HEK293 (cell line): ENCODE data around the gene SEPTIN5.

Source experiments
- CTCF ChIA-PET: fragments of 350-600 bp; formaldehyde crosslinking; extraction: SDS; loops from one replicate; lab custom pipeline; 2021; ENCODE audit warnings: antibody characterized with exemption; lab: Yijun Ruan, JAX
- POLR2A ChIA-PET: fragments of 300-600 bp; formaldehyde crosslinking; extraction: SDS; loops from one replicate; lab custom pipeline; 2020; ENCODE audit warnings: antibody characterized with exemption, inconsistent platforms; lab: Yijun Ruan, JAX
- H3K27ac ChIP-seq: fragments of 200-500 bp; sonication (Bioruptor generic); 2 replicates; pipeline ENCODE4 v1.5.1; 2014; ENCODE audit warnings: low read depth, low read length, control low read depth, inconsistent platforms; ENCODE audit errors: extremely low read depth
- H3K36me3 ChIP-seq, 2 experiments: fragments of 200-500 bp in 1 of 2; sonication (Bioruptor generic) in 1 of 2; 1 replicate in 1 of 2; 2 replicates in 1 of 2; pipeline ENCODE4 v1.5.1; 2014 to 2017; ENCODE audit warnings: inconsistent platforms in 2 of 2, low read length in 2 of 2; ENCODE audit not compliant: control insufficient read depth in 2 of 2, insufficient read depth in 1 of 2
- H3K4me1 ChIP-seq: fragments of 200-500 bp; sonication (Bioruptor generic); 2 replicates; pipeline ENCODE4 v1.5.1; 2014; ENCODE audit warnings: mild to moderate bottlenecking, low read length, inconsistent platforms; ENCODE audit not compliant: control insufficient read depth, insufficient read depth
- H3K4me3 ChIP-seq: 2 replicates; pipeline ENCODE4 v1.5.1; 2011; ENCODE audit warnings: low read depth, mild to moderate bottlenecking, control low read depth, low read length, moderate library complexity
- H3K9me3 ChIP-seq: fragments of 200-500 bp; sonication (Bioruptor generic); 2 replicates; pipeline ENCODE4 v1.5.1; 2014; ENCODE audit warnings: low read depth, low read length, inconsistent platforms; ENCODE audit not compliant: control insufficient read depth, insufficient read depth
- FEZF1 ChIP-seq: fragments of 450-650 bp; formaldehyde crosslinking; IDR thresholded peaks from 2 replicates; pipeline ENCODE4 v1.5.1; 2016; ENCODE audit warnings: missing biosample characterization, missing genetic modification characterization
- HOXA7 ChIP-seq: sonication (generic); formaldehyde crosslinking; IDR thresholded peaks from 2 replicates; pipeline ENCODE4 v1.8.1; 2022; ENCODE audit warnings: missing genetic modification reagents, borderline replicate concordance
- HOXC10 ChIP-seq: sonication (generic); formaldehyde crosslinking; IDR thresholded peaks from 2 replicates; pipeline ENCODE4 v1.8.1; 2023; ENCODE audit warnings: mild to moderate bottlenecking, missing genetic modification reagents
- KLF10 ChIP-seq: fragments of 450-650 bp; IDR thresholded peaks from 2 replicates; pipeline ENCODE4 v1.5.1; 2018; ENCODE audit warnings: missing biosample characterization, mild to moderate bottlenecking, missing genetic modification characterization
- KLF16 ChIP-seq: fragments of 450-650 bp; formaldehyde crosslinking; IDR thresholded peaks from 2 replicates; pipeline ENCODE4 v1.5.1; 2017; ENCODE audit warnings: missing biosample characterization, missing genetic modification characterization
- MEIS1 ChIP-seq: sonication (generic); formaldehyde crosslinking; IDR thresholded peaks from 2 replicates; pipeline ENCODE4 v1.8.1; 2022; ENCODE audit warnings: missing genetic modification reagents, mild to moderate bottlenecking, borderline replicate concordance
- PRDM2 ChIP-seq: fragments of 450-650 bp; formaldehyde crosslinking; IDR thresholded peaks from 2 replicates; pipeline ENCODE4 v1.5.1; 2016; ENCODE audit warnings: missing biosample characterization, missing genetic modification characterization, borderline replicate concordance
- SALL2 ChIP-seq: fragments of 450-650 bp; formaldehyde crosslinking; IDR thresholded peaks from 2 replicates; pipeline ENCODE4 v1.5.0; 2017; ENCODE audit warnings: missing biosample characterization, mild to moderate bottlenecking, missing genetic modification characterization, borderline replicate concordance
- SP7 ChIP-seq: fragments of 450-650 bp; formaldehyde crosslinking; IDR thresholded peaks from 2 replicates; pipeline ENCODE4 v1.5.1; 2016; ENCODE audit warnings: missing biosample characterization, missing genetic modification characterization
- ZIC2 ChIP-seq: fragments of 450-650 bp; formaldehyde crosslinking; IDR thresholded peaks from 2 replicates; pipeline ENCODE4 v1.5.1; 2016; ENCODE audit warnings: missing biosample characterization, missing genetic modification characterization
- ZNF157 ChIP-seq: fragments of 450-650 bp; formaldehyde crosslinking; IDR thresholded peaks from 2 replicates; pipeline ENCODE4 v1.5.1; 2016; ENCODE audit warnings: missing biosample characterization, missing genetic modification characterization
- ZNF211 ChIP-seq: fragments of 450-650 bp; formaldehyde crosslinking; IDR thresholded peaks from 2 replicates; pipeline ENCODE4 v1.5.1; 2016; ENCODE audit warnings: low read depth, missing biosample characterization, missing genetic modification characterization
- ZNF214 ChIP-seq: fragments of 450-650 bp; formaldehyde crosslinking; IDR thresholded peaks from 2 replicates; pipeline ENCODE4 v1.5.1; 2017; ENCODE audit warnings: missing biosample characterization, mild to moderate bottlenecking, missing genetic modification characterization, borderline replicate concordance
- ZNF366 ChIP-seq: fragments of 450-650 bp; formaldehyde crosslinking; conservative IDR thresholded peaks from 2 replicates; pipeline ENCODE4 v1.5.1; 2016; ENCODE audit warnings: missing biosample characterization, missing genetic modification characterization
- ZNF518A ChIP-seq: fragments of 450-650 bp; formaldehyde crosslinking; conservative IDR thresholded peaks from 2 replicates; pipeline ENCODE4 v1.5.1; 2016; ENCODE audit warnings: low read depth, missing biosample characterization, missing genetic modification characterization
- ZNF610 ChIP-seq: fragments of 450-650 bp; formaldehyde crosslinking; IDR thresholded peaks from 2 replicates; pipeline ENCODE4 v1.5.1; 2016; ENCODE audit warnings: missing biosample characterization, missing genetic modification characterization, borderline replicate concordance
- ZNF645 ChIP-seq: fragments of 450-650 bp; formaldehyde crosslinking; IDR thresholded peaks from 2 replicates; pipeline ENCODE4; 2016; ENCODE audit warnings: missing biosample characterization, missing genetic modification characterization
- ZNF768 ChIP-seq: fragments of 450-650 bp; formaldehyde crosslinking; IDR thresholded peaks from 2 replicates; pipeline ENCODE4 v1.5.1; 2018; ENCODE audit warnings: missing biosample characterization, mild to moderate bottlenecking, missing genetic modification characterization

Gene SEPTIN5

GRCh38 chr22:19755722-19756287 is 41.5 kb downstream of the SEPTIN5 start:
- no peaks in the 10 kb centered on the region for H3K9me3 ChIP-seq
- POLR2A ChIA-PET = interaction anchor here (1.0 to 1.2 kb wide), 6 partner anchors 15 to 101 kb away, joined by 3 to 7 read pairs (median 3); partner anchors contain the start of genes GNB1L, GP1BB and RTL10
- TF ChIP-seq HOXA7 (CRISPR knock-in tag) (no peak), ZNF518A (tag by site-specific recombination) (no peak), ZNF214 (tag by site-specific recombination) (no peak), ZNF768 (no peak), SP7 (no peak), KLF10 (tag by site-specific recombination) (no peak), ZNF157 (no peak), FEZF1 (tag by site-specific recombination) (no peak), SALL2 (tag by site-specific recombination) (no peak), PRDM2 (no peak), ZNF645 (no peak), ZNF366 (tag by site-specific recombination) (no peak), MEIS1 (no peak), ZNF610 (no peak), ZNF211 (tag by site-specific recombination) (no peak), ZIC2 (tag by site-specific recombination) (no peak), KLF16 (tag by site-specific recombination) (no peak), HOXC10 (CRISPR knock-in tag) (no peak)
- TF ChIP-seq, all 188 proteins: peak for 0
- H3K27ac ChIP-seq = no peak overlapping the region
- CTCF ChIA-PET = interaction anchor here (0.6 to 5.3 kb wide), 12 partner anchors 10 to 208 kb away, joined by 3 to 42 read pairs (median 4); no protein-coding TSS in a partner anchor
- H3K4me1 ChIP-seq = no peaks in the 10 kb centered on the region
- no peaks in the 10 kb centered on the region for H3K36me3 ChIP-seq
- no peak overlapping the region for H3K4me3 ChIP-seq
